Naive thymus-derived CD8-positive, alpha-beta T cell (primary cell): Measurements from ENCODE around the gene BARHL2. TPM values are rescaled to one million over a fixed set of nuclear protein-coding genes. Genes with fewer than 3 reads are reported as not detected.

Source experiments
- ATAC-seq, 2 donors: fragments of 150-1000 bp; cut with Tn5 transposase in 1 of 2; sonication (Bioruptor Pico), chemical (Tn5 transposase) in 1 of 2; 1 replicate in 1 of 2; 2 replicates in 1 of 2; pipeline ENCODE4 v1.10.0; 2021; ENCODE audit warnings: mild to moderate bottlenecking in 2 of 2, moderate library complexity in 2 of 2
- POLR2A ChIA-PET: fragments of 350-600 bp; sonication (Branson Sonifier 250); formaldehyde crosslinking; loops from one replicate; lab custom pipeline; 2021; ENCODE audit warnings: antibody characterized with exemption; lab: Charles Lee
- DNase-seq, 10 donors: peaks; one replicate each; pipeline versions ENCODE4 v3.0.0 to v3.0.0-alpha.2; 2020 to 2022
- H3K27ac Mint-ChIP-seq, 10 donors: one replicate each; pipeline ENCODE4 v1.8.0; 2020 to 2022; ENCODE audit warnings: mild to moderate bottlenecking in 10 of 10, mixed read lengths in 10 of 10, moderate library complexity in 4 of 10, inconsistent platforms in 1 of 10
- H3K27me3 Mint-ChIP-seq, 5 donors: one replicate each; pipeline ENCODE4 v1.8.0; 2021 to 2022; ENCODE audit warnings: mixed read lengths in 5 of 5
- H3K36me3 Mint-ChIP-seq, 3 donors: one replicate each; pipeline ENCODE4 v1.8.0; 2020 to 2022; ENCODE audit warnings: mixed read lengths in 3 of 3, mild to moderate bottlenecking in 2 of 3, inconsistent platforms in 1 of 3
- H3K4me1 Mint-ChIP-seq, 4 donors: one replicate each; pipeline ENCODE4 v1.8.0; 2021 to 2022; ENCODE audit warnings: mixed read lengths in 4 of 4
- H3K4me3 Mint-ChIP-seq, 10 donors: one replicate each; pipeline ENCODE4 v1.8.0; 2020 to 2022; ENCODE audit warnings: mild to moderate bottlenecking in 10 of 10, mixed read lengths in 10 of 10, moderate library complexity in 6 of 10, inconsistent platforms in 1 of 10
- H3K9me3 Mint-ChIP-seq, 9 donors: one replicate each; pipeline ENCODE4 v1.8.0; 2020 to 2022; ENCODE audit warnings: mixed read lengths in 9 of 9, mild to moderate bottlenecking in 3 of 9, inconsistent platforms in 1 of 9, moderate library complexity in 1 of 9
- polyA plus RNA-seq, 3 donors: library from polyadenylated mRNA; unstranded; fragments of 300-500 nt; fragmentation: Illumina TruSeq; gene quantifications; one replicate each; pipeline ENCODE4 v1.2.3, GENCODE V29; 2021
- total RNA-seq, 8 experiments: library from RNA in 2 of 8; stranded (reverse) in 2 of 8; gene quantifications; one replicate each; pipeline ENCODE4 v1.2.3 and lab custom pipeline; 2021 to 2026

BARHL2 gene
- total and polyA plus RNA-seq, 5 experiments from 2014 or later = not detected

GRCh38 chr1:90714521-90714951 lies 2.6 kb downstream of the BARHL2 start:
- DNase-seq = no peak
- Mint-ChIP-seq H3K36me3 (peaks cover 7 to 26% (median 19%) of the 10 kb centered on the region in 3 donors), H3K4me1 (peaks cover 14 to 30% (median 17%) of the 10 kb centered on the region in 4 donors), H3K4me3 (peak overlapping the region in 1 of 10 donors; percentile 45), H3K9me3 (peaks cover 0 to 38% (median 9%) of the 10 kb centered on the region in 9 donors), H3K27me3 (peaks cover 44 to 99% (median 75%) of the 10 kb centered on the region in 5 donors), H3K27ac (peak overlapping the region in 1 of 10 donors; percentile 87)
- POLR2A ChIA-PET = no interaction called here
- ATAC-seq = no peak

GRCh38 chr1:90713741-90714509 lies 3.2 kb downstream of the BARHL2 start:
- POLR2A ChIA-PET = no interaction called here
- Mint-ChIP-seq H3K9me3 (peaks cover 0 to 33% (median 9%) of the 10 kb centered on the region in 9 donors), H3K27ac (no peak overlapping the region), H3K4me1 (peaks cover 13 to 24% (median 15%) of the 10 kb centered on the region in 4 donors), H3K4me3 (no peak overlapping the region), H3K36me3 (peaks cover 4 to 20% (median 15%) of the 10 kb centered on the region in 3 donors), H3K27me3 (peaks cover 42 to 99% (median 74%) of the 10 kb centered on the region in 5 donors)
- ATAC-seq (peak in 1 of 2 donors; percentile 16), DNase-seq (no peak)

DNA sequence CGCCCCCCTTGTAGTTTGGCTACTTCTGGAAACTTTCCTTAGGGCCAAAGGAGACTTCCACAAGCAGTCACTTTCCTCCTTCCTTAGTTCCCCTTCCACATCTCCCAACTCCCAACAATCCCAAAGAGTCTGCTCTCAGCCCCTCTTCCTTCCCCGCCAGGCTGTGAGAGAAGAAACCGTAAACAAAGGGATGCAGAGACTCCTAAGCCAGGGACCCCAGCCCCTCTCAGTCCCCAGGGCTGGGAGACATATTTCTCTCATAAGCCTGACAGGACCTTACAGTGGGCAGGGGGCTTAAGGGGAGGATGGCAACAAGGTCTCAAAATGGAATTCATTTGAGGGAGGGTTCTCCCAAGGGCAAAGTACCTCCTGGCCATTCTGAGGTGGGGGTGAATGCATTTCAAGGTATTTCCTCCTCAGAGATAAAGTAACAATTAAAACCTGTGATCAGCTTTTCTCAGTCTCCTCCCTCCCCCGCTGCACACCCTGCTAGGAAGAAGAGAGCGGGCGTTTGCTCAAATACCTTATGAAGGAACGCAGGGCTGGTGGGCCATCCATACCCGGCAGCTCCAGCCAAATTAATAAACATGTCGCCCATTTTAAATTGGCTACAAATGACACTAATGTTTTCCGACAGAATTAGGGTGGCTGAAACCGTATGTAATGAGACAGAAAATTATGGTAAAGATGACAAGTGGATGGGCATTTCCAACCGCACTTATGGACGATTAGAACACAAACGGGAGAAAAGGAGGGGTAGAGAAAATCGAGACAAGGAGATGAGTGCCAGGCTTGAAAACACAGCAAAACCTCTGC lies 4.0 kb downstream of the BARHL2 start:
- peaks cover 46 to 99% (median 78%) of the 10 kb centered on the region in 5 donors for H3K27me3 Mint-ChIP-seq
- H3K27ac Mint-ChIP-seq = peak overlapping the region in 1 of 10 donors; percentile 24
- H3K36me3 Mint-ChIP-seq = peaks cover 3 to 16% (median 13%) of the 10 kb centered on the region in 3 donors
- peak overlapping the region in 2 of 10 donors; percentile 24 to 38 for H3K4me3 Mint-ChIP-seq
- peaks cover 0 to 30% (median 9%) of the 10 kb centered on the region in 9 donors for H3K9me3 Mint-ChIP-seq
- H3K4me1 Mint-ChIP-seq = peaks cover 13 to 16% (median 13%) of the 10 kb centered on the region in 4 donors
- ATAC-seq = no peak
- POLR2A ChIA-PET = no interaction called here
- DNase-seq = no peak

- H3K36me3 Mint-ChIP-seq = peaks cover 3 to 14% (median 13%) of the 10 kb centered on the region in 3 donors
- no peak for DNase-seq
- H3K27ac Mint-ChIP-seq = peak overlapping the region in 1 of 10 donors; percentile 34
- peaks cover 11 to 17% (median 12%) of the 10 kb centered on the region in 4 donors for H3K4me1 Mint-ChIP-seq
- H3K4me3 Mint-ChIP-seq = no peak overlapping the region
- peaks cover 0 to 31% (median 9%) of the 10 kb centered on the region in 9 donors for H3K9me3 Mint-ChIP-seq
- peaks cover 49 to 100% (median 82%) of the 10 kb centered on the region in 5 donors for H3K27me3 Mint-ChIP-seq
- POLR2A ChIA-PET = no interaction called here
- no peak for ATAC-seq
These were observed 4.8 kb downstream of the BARHL2 start for GRCh38 chr1:90712153-90712856.

DNA sequence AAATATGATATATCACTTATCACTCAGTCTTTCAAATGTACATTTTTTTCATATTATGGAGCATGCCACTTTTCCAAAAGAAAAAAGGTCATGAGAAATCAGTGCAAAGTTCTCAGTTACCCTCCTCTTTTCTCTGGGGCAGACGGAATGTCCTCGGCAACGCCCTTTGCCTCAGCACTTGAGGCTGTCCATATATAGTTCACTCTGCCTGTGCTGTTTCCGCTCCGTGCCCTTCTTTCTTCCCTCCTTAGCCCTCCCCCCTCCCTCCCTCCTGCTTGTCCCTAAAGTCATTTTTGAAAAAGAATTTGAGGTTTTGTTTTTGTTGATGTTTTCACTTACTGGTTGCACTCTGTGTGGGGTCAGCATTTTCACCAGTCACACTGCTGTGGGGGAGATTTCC lies 5.4 kb downstream of the BARHL2 start:
- DNase-seq = no peak
- peaks cover 0 to 28% (median 9%) of the 10 kb centered on the region in 9 donors for H3K9me3 Mint-ChIP-seq
- H3K27me3 Mint-ChIP-seq = peaks cover 49 to 100% (median 83%) of the 10 kb centered on the region in 5 donors
- POLR2A ChIA-PET = no interaction called here
- H3K27ac Mint-ChIP-seq = peak overlapping the region in 1 of 10 donors; percentile 34
- peaks cover 12 to 17% (median 14%) of the 10 kb centered on the region in 4 donors for H3K4me1 Mint-ChIP-seq
- peaks cover 3 to 13% (median 10%) of the 10 kb centered on the region in 3 donors for H3K36me3 Mint-ChIP-seq
- ATAC-seq = no peak
- H3K4me3 Mint-ChIP-seq = no peak overlapping the region

GRCh38 chr1:90710579-90711536 lies 6.2 kb downstream of the BARHL2 start:
- Mint-ChIP-seq H3K4me1 (peaks cover 11 to 20% (median 15%) of the 10 kb centered on the region in 4 donors), H3K27ac (no peak overlapping the region)
- POLR2A ChIA-PET = no interaction called here

DNA sequence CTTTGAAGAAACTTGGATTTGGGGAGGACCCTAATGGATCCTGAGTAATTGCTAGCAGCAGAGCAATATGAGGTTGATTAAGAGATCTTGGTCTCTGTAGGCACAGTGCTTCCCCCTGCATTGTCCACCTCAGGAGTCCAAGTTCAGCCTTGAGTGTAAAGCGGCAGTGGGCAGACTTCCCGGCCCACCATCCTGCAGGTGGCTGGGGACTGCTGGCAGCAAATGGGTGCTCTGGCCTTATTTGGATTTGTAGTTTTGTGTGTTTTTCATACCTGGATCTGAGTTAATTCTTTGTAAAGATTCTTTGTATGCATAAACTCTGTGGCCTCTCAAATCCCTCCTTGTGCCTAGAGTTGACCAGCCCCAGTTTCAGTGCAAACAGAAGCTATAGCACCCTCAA lies 7.6 kb downstream of the BARHL2 start:
- Mint-ChIP-seq H3K27me3 (peaks cover 57 to 100% (median 81%) of the 10 kb centered on the region in 5 donors), H3K4me3 (no peak overlapping the region), H3K36me3 (peaks cover 1 to 18% (median 5%) of the 10 kb centered on the region in 3 donors), H3K9me3 (peaks cover 0 to 27% (median 7%) of the 10 kb centered on the region in 9 donors), H3K4me1 (peaks cover 10 to 22% (median 16%) of the 10 kb centered on the region in 4 donors), H3K27ac (no peak overlapping the region)
- ATAC-seq = no peak
- no peak for DNase-seq
- POLR2A ChIA-PET = no interaction called here

More at GRCh38 chr1:90710579-90711536, 6.2 kb downstream of the BARHL2 start:
- ATAC-seq (no peak), DNase-seq (no peak)
- Mint-ChIP-seq H3K27me3 (peaks cover 49 to 100% (median 80%) of the 10 kb centered on the region in 5 donors), H3K36me3 (peaks cover 3 to 17% (median 7%) of the 10 kb centered on the region in 3 donors), H3K9me3 (peaks cover 0 to 29% (median 10%) of the 10 kb centered on the region in 9 donors), H3K4me3 (peak overlapping the region in 1 of 10 donors; percentile 20)

- peaks cover 0 to 28% (median 7%) of the 10 kb centered on the region in 9 donors for H3K9me3 Mint-ChIP-seq
- H3K36me3 Mint-ChIP-seq = peaks cover 0 to 18% (median 5%) of the 10 kb centered on the region in 3 donors
- no peak overlapping the region for H3K4me3 Mint-ChIP-seq
- H3K27me3 Mint-ChIP-seq = peaks cover 63 to 100% (median 82%) of the 10 kb centered on the region in 5 donors
- H3K27ac Mint-ChIP-seq = peak overlapping the region in 1 of 10 donors; percentile 18
- peaks cover 10 to 22% (median 16%) of the 10 kb centered on the region in 4 donors for H3K4me1 Mint-ChIP-seq
- DNase-seq (no peak), ATAC-seq (no peak)
- POLR2A ChIA-PET = no interaction called here
These were observed 8.3 kb downstream of the BARHL2 start for GRCh38 chr1:90708826-90709225.

GRCh38 chr1:90708236-90708786 lies 8.8 kb downstream of the BARHL2 start:
- peaks cover 63 to 100% (median 79%) of the 10 kb centered on the region in 5 donors for H3K27me3 Mint-ChIP-seq
- peaks cover 0 to 14% (median 3%) of the 10 kb centered on the region in 3 donors for H3K36me3 Mint-ChIP-seq
- H3K27ac Mint-ChIP-seq = no peak overlapping the region
- peak overlapping the region in 1 of 10 donors; percentile 26 for H3K4me3 Mint-ChIP-seq
- H3K9me3 Mint-ChIP-seq = peaks cover 0 to 26% (median 7%) of the 10 kb centered on the region in 9 donors
- DNase-seq = no peak
- peaks cover 8 to 22% (median 15%) of the 10 kb centered on the region in 4 donors for H3K4me1 Mint-ChIP-seq
- POLR2A ChIA-PET = no interaction called here
- no peak for ATAC-seq

DNA sequence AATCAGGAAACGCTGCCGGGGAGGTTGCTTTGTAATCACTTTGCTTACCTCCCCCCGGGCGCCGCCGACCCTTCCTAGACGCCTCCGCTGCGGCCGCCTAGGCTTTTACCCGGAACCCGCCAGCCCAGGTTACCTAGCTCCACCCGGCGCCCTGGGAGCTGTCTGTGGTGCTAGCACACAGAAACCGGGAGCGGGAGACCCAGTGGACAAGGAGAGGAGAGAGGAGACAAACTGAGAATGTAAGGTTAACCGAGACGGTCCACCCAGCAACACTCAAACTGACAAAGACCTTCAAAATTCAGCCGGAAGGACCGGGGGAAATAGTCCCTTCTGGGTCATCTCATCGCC lies 9.8 kb downstream of the BARHL2 start:
- POLR2A ChIA-PET = interaction anchor here (0.6 kb wide), 1 partner anchor 1814 kb away, joined by 3 read pairs; no protein-coding TSS in a partner anchor
- DNase-seq (no peak), ATAC-seq (peak; percentile 56 to 58)
- Mint-ChIP-seq H3K4me1 (peaks cover 5 to 22% (median 15%) of the 10 kb centered on the region in 4 donors), H3K27me3 (peaks cover 58 to 99% (median 75%) of the 10 kb centered on the region in 5 donors), H3K36me3 (peaks cover 0 to 13% (median 0%) of the 10 kb centered on the region in 3 donors), H3K27ac (no peak overlapping the region), H3K4me3 (peak overlapping the region in 9 of 10 donors; percentile 32 to 71 (median 61)), H3K9me3 (peaks cover 0 to 21% (median 7%) of the 10 kb centered on the region in 9 donors)
